Mesenchymal stem cell (in vitro differentiated cells and primary cell): ENCODE results near the gene USP30.
A peak's percentile ranks its signal among the peaks of the same experiment; 100 is the strongest.

ENCODE experiments used
- DNase-seq: peaks from one replicate; pipeline ENCODE4 v3.0.0-alpha.2; 2013
- H2AFZ ChIP-seq: one replicate; pipeline ENCODE4 v1.6.1; 2013; ENCODE audit warnings: low read depth, mild to moderate bottlenecking, control low read depth, inconsistent platforms, low read length, moderate library complexity
- H2AK5ac ChIP-seq: 2 replicates; pipeline ENCODE4 v1.6.1; 2013; ENCODE audit warnings: low read length, moderate library complexity, mild to moderate bottlenecking, inconsistent platforms; ENCODE audit not compliant: severe bottlenecking
- H2BK120ac ChIP-seq: one replicate; pipeline ENCODE4 v1.6.1; 2013; ENCODE audit warnings: low read depth, mild to moderate bottlenecking, inconsistent platforms, low read length, moderate library complexity
- H2BK12ac ChIP-seq, 2 experiments: one replicate each; pipeline ENCODE4 v1.6.1; 2013; ENCODE audit warnings: inconsistent platforms in 2 of 2, low read length in 2 of 2, mild to moderate bottlenecking in 2 of 2, moderate library complexity in 2 of 2, control low read depth in 1 of 2
- H2BK15ac ChIP-seq: one replicate; pipeline ENCODE4 v1.6.1; 2013; ENCODE audit warnings: mild to moderate bottlenecking, low read depth, inconsistent platforms; ENCODE audit not compliant: poor library complexity, severe bottlenecking
- H2BK5ac ChIP-seq: 2 replicates; pipeline ENCODE4 v1.6.1; 2013; ENCODE audit warnings: low read depth, mild to moderate bottlenecking, low read length, control low read depth, inconsistent platforms; ENCODE audit not compliant: poor library complexity, severe bottlenecking
- H3K14ac ChIP-seq, 2 experiments: one replicate each; pipeline ENCODE4 v1.6.1; 2013; ENCODE audit warnings: inconsistent platforms in 2 of 2, low read length in 2 of 2, control low read depth in 1 of 2, mild to moderate bottlenecking in 1 of 2, moderate library complexity in 1 of 2
- H3K18ac ChIP-seq, 2 experiments: one replicate each; pipeline ENCODE4 v1.6.1; 2013; ENCODE audit warnings: inconsistent platforms in 2 of 2, low read length in 2 of 2, control low read depth in 1 of 2, low read depth in 1 of 2, mild to moderate bottlenecking in 1 of 2
- H3K23ac ChIP-seq, 2 experiments: one replicate each; pipeline ENCODE4 v1.6.1; 2013; ENCODE audit warnings: inconsistent platforms in 2 of 2, low read length in 2 of 2, mild to moderate bottlenecking in 2 of 2, moderate library complexity in 2 of 2, control low read depth in 1 of 2
- H3K27ac ChIP-seq: 2 replicates; pipeline ENCODE4 v1.5.1; 2013; ENCODE audit warnings: mild to moderate bottlenecking, moderate library complexity, low read length, control low read depth, inconsistent platforms; ENCODE audit not compliant: poor library complexity, severe bottlenecking
- H3K27me3 ChIP-seq, 2 experiments: 2 replicates each; pipeline versions ENCODE4 v1.6.1 to v1.7.0; 2013; ENCODE audit warnings: low read length in 2 of 2, mild to moderate bottlenecking in 2 of 2, moderate library complexity in 2 of 2, control low read depth in 1 of 2, inconsistent platforms in 1 of 2; ENCODE audit not compliant: control insufficient read depth in 1 of 2, insufficient read depth in 1 of 2
- H3K36me3 ChIP-seq, 2 experiments: 2 replicates each; pipeline versions ENCODE4 v1.6.1 to v1.7.0; 2013; ENCODE audit warnings: low read length in 2 of 2, control low read depth in 1 of 2, inconsistent platforms in 1 of 2, low read depth in 1 of 2, mild to moderate bottlenecking in 1 of 2; ENCODE audit not compliant: insufficient read depth in 2 of 2, control insufficient read depth in 1 of 2
- H3K4ac ChIP-seq, 2 experiments: one replicate each; pipeline ENCODE4 v1.6.1; 2013; ENCODE audit warnings: inconsistent platforms in 2 of 2, low read length in 2 of 2, mild to moderate bottlenecking in 2 of 2, moderate library complexity in 2 of 2, control low read depth in 1 of 2, low read depth in 1 of 2
- H3K4me1 ChIP-seq: 2 replicates; pipeline ENCODE4 v1.6.1; 2013; ENCODE audit warnings: low read depth, low read length, control low read depth; ENCODE audit not compliant: control insufficient read depth, insufficient read depth
- H3K4me2 ChIP-seq: 2 replicates; pipeline ENCODE4 v1.6.1; 2013; ENCODE audit warnings: low read length, mild to moderate bottlenecking, inconsistent platforms; ENCODE audit not compliant: poor library complexity, severe bottlenecking
- H3K4me3 ChIP-seq, 2 experiments: 2 replicates each; pipeline versions ENCODE4 v1.5.1 to v1.7.0; 2013; ENCODE audit warnings: low read length in 2 of 2, mild to moderate bottlenecking in 2 of 2, control low read depth in 1 of 2, low read depth in 1 of 2; ENCODE audit not compliant: insufficient read depth in 1 of 2
- H3K79me1 ChIP-seq: replicated peaks from 2 replicates; pipeline ENCODE4 v1.6.1; 2013; ENCODE audit warnings: mild to moderate bottlenecking, control low read depth, low read length, inconsistent platforms; ENCODE audit not compliant: poor library complexity, severe bottlenecking
- H3K9ac ChIP-seq: 2 replicates; pipeline ENCODE4 v1.7.0; 2013; ENCODE audit warnings: mild to moderate bottlenecking, low read length, moderate library complexity
- H3K9me3 ChIP-seq: 2 replicates; pipeline ENCODE4 v1.7.0; 2013; ENCODE audit warnings: mild to moderate bottlenecking, low read length; ENCODE audit not compliant: control insufficient read depth
- H4K8ac ChIP-seq: one replicate; pipeline ENCODE4 v1.6.1; 2013; ENCODE audit warnings: inconsistent platforms, mild to moderate bottlenecking, low read length, moderate library complexity
- H4K91ac ChIP-seq: one replicate; pipeline ENCODE4 v1.6.1; 2013; ENCODE audit warnings: mild to moderate bottlenecking, low read length, inconsistent platforms
- WGBS: methylation state at CpG from one replicate; pipeline ENCODE4 v1.1.7; 2013; ENCODE audit warnings: mixed read lengths; 5-methylcytosine and 5-hydroxymethylcytosine counted together

Gene USP30

GRCh38 chr12:109082751-109083150, 30.4 kb downstream of the USP30 start:
- H4K8ac ChIP-seq = no peak overlapping the region
- H2BK5ac ChIP-seq = no peak overlapping the region
- H3K4me2 ChIP-seq = no peak overlapping the region
- no peak overlapping the region for H2BK120ac ChIP-seq
- H2AK5ac ChIP-seq = no peak overlapping the region
- H3K9me3 ChIP-seq = no peaks in the 10 kb centered on the region
- peaks cover 3% of the 10 kb centered on the region for H3K79me1 ChIP-seq
- no peaks in the 10 kb centered on the region for H3K27me3 ChIP-seq
- H4K91ac ChIP-seq = no peak overlapping the region
- H3K27ac ChIP-seq = no peak overlapping the region
- no peak overlapping the region for H3K14ac ChIP-seq
- H2BK12ac ChIP-seq = no peak overlapping the region
- H2AFZ ChIP-seq = no peak overlapping the region
- H3K18ac ChIP-seq = no peak overlapping the region
- H3K23ac ChIP-seq = no peak overlapping the region
- H3K9ac ChIP-seq = no peak overlapping the region
- H3K4me1 ChIP-seq = no peaks in the 10 kb centered on the region
- no peak for DNase-seq
- 94% methylated on average over 14 of the region's 14 CpGs for WGBS
- peaks cover 37 to 86% of the 10 kb centered on the region in 2 experiments for H3K36me3 ChIP-seq
- H2BK15ac ChIP-seq = no peak overlapping the region
- H3K4ac ChIP-seq = no peak overlapping the region
- H3K4me3 ChIP-seq = no peak overlapping the region

- Histone ChIP-seq H3K4me1 (no peaks in the 10 kb centered on the region), H4K8ac (no peak overlapping the region), H4K91ac (no peak overlapping the region), H2BK12ac (no peak overlapping the region), H2BK5ac (no peak overlapping the region), H2AFZ (no peak overlapping the region), H3K23ac (no peak overlapping the region), H3K4me2 (no peak overlapping the region), H3K14ac (no peak overlapping the region), H3K27me3 (no peaks in the 10 kb centered on the region), H3K27ac (no peak overlapping the region), H2BK15ac (no peak overlapping the region), H2AK5ac (no peak overlapping the region), H3K4me3 (no peak overlapping the region), H3K9me3 (no peaks in the 10 kb centered on the region), H2BK120ac (no peak overlapping the region), H3K18ac (no peak overlapping the region), H3K79me1 (peaks cover 3% of the 10 kb centered on the region), H3K36me3 (peaks cover 49 to 98% of the 10 kb centered on the region in 2 experiments), H3K9ac (no peak overlapping the region), H3K4ac (no peak overlapping the region)
- DNase-seq = no peak
- 100% methylated on average over 1 of the region's 2 CpGs for WGBS
These were observed 32.0 kb downstream of the USP30 start for GRCh38 chr12:109084425-109084824.

- no peak overlapping the region for H3K18ac ChIP-seq
- H3K4me3 ChIP-seq = peak overlapping the region in 1 of 2 experiments; percentile 36
- H3K14ac ChIP-seq = no peak overlapping the region
- H2BK15ac ChIP-seq = no peak overlapping the region
- H3K4me1 ChIP-seq = peaks cover 1% of the 10 kb centered on the region
- no peak overlapping the region for H2BK5ac ChIP-seq
- H2AK5ac ChIP-seq = no peak overlapping the region
- 96% methylated on average over 11 of the region's 11 CpGs for WGBS
- no peak overlapping the region for H3K23ac ChIP-seq
- H2AFZ ChIP-seq = no peak overlapping the region
- no peaks in the 10 kb centered on the region for H3K27me3 ChIP-seq
- H3K9me3 ChIP-seq = no peaks in the 10 kb centered on the region
- peaks cover 7% of the 10 kb centered on the region for H3K79me1 ChIP-seq
- H4K8ac ChIP-seq = no peak overlapping the region
- no peak overlapping the region for H2BK12ac ChIP-seq
- H3K27ac ChIP-seq = no peak overlapping the region
- H3K36me3 ChIP-seq = peaks cover 55 to 97% of the 10 kb centered on the region in 2 experiments
- H3K4ac ChIP-seq = no peak overlapping the region
- no peak overlapping the region for H3K4me2 ChIP-seq
- DNase-seq = no peak
- no peak overlapping the region for H4K91ac ChIP-seq
- H2BK120ac ChIP-seq = no peak overlapping the region
- no peak overlapping the region for H3K9ac ChIP-seq
These were observed 33.2 kb downstream of the USP30 start for GRCh38 chr12:109085590-109085989.

- Histone ChIP-seq H4K91ac (no peak overlapping the region), H3K9ac (no peak overlapping the region), H4K8ac (no peak overlapping the region), H3K4me1 (peaks cover 1% of the 10 kb centered on the region), H2BK15ac (no peak overlapping the region), H3K9me3 (no peaks in the 10 kb centered on the region), H2BK120ac (no peak overlapping the region), H3K18ac (no peak overlapping the region), H3K4me3 (no peak overlapping the region), H2AK5ac (no peak overlapping the region), H3K36me3 (peaks cover 49 to 88% of the 10 kb centered on the region in 2 experiments), H3K4ac (no peak overlapping the region), H3K4me2 (no peak overlapping the region), H3K14ac (no peak overlapping the region), H2BK12ac (no peak overlapping the region), H3K79me1 (peaks cover 11% of the 10 kb centered on the region), H2AFZ (no peak overlapping the region), H3K27ac (no peak overlapping the region), H3K23ac (no peak overlapping the region), H3K27me3 (no peaks in the 10 kb centered on the region), H2BK5ac (no peak overlapping the region)
- DNase-seq = no peak
- 94% methylated on average over 5 of the region's 5 CpGs for WGBS
These were observed 34.9 kb downstream of the USP30 start for GRCh38 chr12:109087250-109087649.
